Trophoblast cell (in vitro differentiated cells and primary cell): Measurements from ENCODE around the gene ZKSCAN7. TPM values are rescaled to one million over a fixed set of nuclear protein-coding genes. Genes with fewer than 3 reads are reported as not detected.

Source experiments
- DNase-seq, 2 donors: peaks; one replicate each; pipeline ENCODE4 v3.0.0-alpha.2; 2016
- H2AFZ ChIP-seq: 2 replicates; pipeline ENCODE4 v1.6.1; 2013; ENCODE audit warnings: low read length, moderate library complexity, mild to moderate bottlenecking; ENCODE audit not compliant: insufficient read depth, poor library complexity
- H2AK5ac ChIP-seq: 2 replicates; pipeline ENCODE4 v1.6.1; 2013; ENCODE audit warnings: mild to moderate bottlenecking, low read length
- H2BK120ac ChIP-seq: 2 replicates; pipeline ENCODE4 v1.6.1; 2013; ENCODE audit warnings: low read length, mild to moderate bottlenecking, moderate library complexity; ENCODE audit not compliant: insufficient read depth, poor library complexity
- H2BK12ac ChIP-seq: 2 replicates; pipeline ENCODE4 v1.6.1; 2013; ENCODE audit warnings: mild to moderate bottlenecking, low read length, moderate library complexity
- H2BK5ac ChIP-seq: 2 replicates; pipeline ENCODE4 v1.6.1; 2013; ENCODE audit warnings: low read length, low read depth, moderate library complexity, mild to moderate bottlenecking; ENCODE audit not compliant: poor library complexity
- H3K14ac ChIP-seq: 2 replicates; pipeline ENCODE4 v1.6.1; 2013; ENCODE audit warnings: mild to moderate bottlenecking, low read length
- H3K18ac ChIP-seq: 2 replicates; pipeline ENCODE4 v1.6.1; 2013; ENCODE audit warnings: mild to moderate bottlenecking, low read length
- H3K23ac ChIP-seq: 2 replicates; pipeline ENCODE4 v1.6.1; 2013; ENCODE audit warnings: low read length
- H3K27ac ChIP-seq: 2 replicates; pipeline ENCODE4 v1.5.1; 2013; ENCODE audit warnings: low read depth, mild to moderate bottlenecking, inconsistent platforms, low read length, moderate library complexity
- H3K27me3 ChIP-seq: 2 replicates; pipeline ENCODE4 v1.6.1; 2013; ENCODE audit warnings: inconsistent platforms, mild to moderate bottlenecking, low read length, moderate library complexity; ENCODE audit not compliant: insufficient read depth
- H3K36me3 ChIP-seq, 2 experiments: 1 replicate in 1 of 2; 2 replicates in 1 of 2; pipeline ENCODE4 v1.6.1; 2013; ENCODE audit warnings: low read length in 2 of 2, mild to moderate bottlenecking in 2 of 2, moderate library complexity in 1 of 2; ENCODE audit not compliant: insufficient read depth in 2 of 2, control insufficient read depth in 1 of 2
- H3K4ac ChIP-seq: 2 replicates; pipeline ENCODE4 v1.6.1; 2013; ENCODE audit warnings: low read depth, mild to moderate bottlenecking, low read length, moderate library complexity
- H3K4me1 ChIP-seq, 2 experiments: 1 replicate in 1 of 2; 2 replicates in 1 of 2; pipeline ENCODE4 v1.6.1; 2013; ENCODE audit warnings: low read length in 2 of 2, mild to moderate bottlenecking in 2 of 2, moderate library complexity in 1 of 2; ENCODE audit not compliant: insufficient read depth in 2 of 2, control insufficient read depth in 1 of 2
- H3K4me2 ChIP-seq: 2 replicates; pipeline ENCODE4 v1.6.1; 2013; ENCODE audit warnings: inconsistent platforms, mild to moderate bottlenecking, low read length, moderate library complexity
- H3K4me3 ChIP-seq: 2 replicates; pipeline ENCODE4 v1.5.1; 2013; ENCODE audit warnings: mild to moderate bottlenecking, low read depth, low read length, inconsistent platforms
- H3K79me1 ChIP-seq: one replicate; pipeline ENCODE4 v1.6.1; 2013; ENCODE audit warnings: low read length
- H3K79me2 ChIP-seq: 2 replicates; pipeline ENCODE4 v1.6.1; 2013; ENCODE audit warnings: low read length, mild to moderate bottlenecking; ENCODE audit not compliant: control insufficient read depth, insufficient read depth, poor library complexity
- H3K9ac ChIP-seq: 2 replicates; pipeline ENCODE4 v1.6.1; 2013; ENCODE audit warnings: mild to moderate bottlenecking, low read length
- H3K9me3 ChIP-seq: 2 replicates; pipeline ENCODE4 v1.6.1; 2013; ENCODE audit warnings: low read depth, mild to moderate bottlenecking, control low read depth, inconsistent platforms, low read length; ENCODE audit not compliant: insufficient read depth
- H4K12ac ChIP-seq: 2 replicates; pipeline ENCODE4 v1.6.1; 2013; ENCODE audit warnings: low read depth, mild to moderate bottlenecking, low read length, moderate library complexity
- H4K8ac ChIP-seq: 2 replicates; pipeline ENCODE4 v1.6.1; 2013; ENCODE audit warnings: low read depth, mild to moderate bottlenecking, low read length, moderate library complexity
- H4K91ac ChIP-seq: one replicate; pipeline ENCODE4 v1.6.1; 2013; ENCODE audit warnings: low read depth, mild to moderate bottlenecking, low read length, moderate library complexity
- WGBS: extraction: QIAGEN DNeasy Blood & Tissue Kit; methylation state at CpG from one replicate; pipeline ENCODE4 v1.1.7; 2013; ENCODE audit warnings: missing lambda C conversion rate; ENCODE audit not compliant: insufficient read length, insufficient coverage; ENCODE audit errors: extremely low coverage; 5-methylcytosine and 5-hydroxymethylcytosine counted together
- polyA plus RNA-seq: library from polyadenylated mRNA; stranded (reverse); fragments of 200-250 nt; gene quantifications from 2 replicates; pipeline ENCODE4 v1.2.3, GENCODE V29; 2013

The ZKSCAN7 gene
- 3.2 and 3.4 TPM in 2 replicates for polyA plus RNA-seq

DNA sequence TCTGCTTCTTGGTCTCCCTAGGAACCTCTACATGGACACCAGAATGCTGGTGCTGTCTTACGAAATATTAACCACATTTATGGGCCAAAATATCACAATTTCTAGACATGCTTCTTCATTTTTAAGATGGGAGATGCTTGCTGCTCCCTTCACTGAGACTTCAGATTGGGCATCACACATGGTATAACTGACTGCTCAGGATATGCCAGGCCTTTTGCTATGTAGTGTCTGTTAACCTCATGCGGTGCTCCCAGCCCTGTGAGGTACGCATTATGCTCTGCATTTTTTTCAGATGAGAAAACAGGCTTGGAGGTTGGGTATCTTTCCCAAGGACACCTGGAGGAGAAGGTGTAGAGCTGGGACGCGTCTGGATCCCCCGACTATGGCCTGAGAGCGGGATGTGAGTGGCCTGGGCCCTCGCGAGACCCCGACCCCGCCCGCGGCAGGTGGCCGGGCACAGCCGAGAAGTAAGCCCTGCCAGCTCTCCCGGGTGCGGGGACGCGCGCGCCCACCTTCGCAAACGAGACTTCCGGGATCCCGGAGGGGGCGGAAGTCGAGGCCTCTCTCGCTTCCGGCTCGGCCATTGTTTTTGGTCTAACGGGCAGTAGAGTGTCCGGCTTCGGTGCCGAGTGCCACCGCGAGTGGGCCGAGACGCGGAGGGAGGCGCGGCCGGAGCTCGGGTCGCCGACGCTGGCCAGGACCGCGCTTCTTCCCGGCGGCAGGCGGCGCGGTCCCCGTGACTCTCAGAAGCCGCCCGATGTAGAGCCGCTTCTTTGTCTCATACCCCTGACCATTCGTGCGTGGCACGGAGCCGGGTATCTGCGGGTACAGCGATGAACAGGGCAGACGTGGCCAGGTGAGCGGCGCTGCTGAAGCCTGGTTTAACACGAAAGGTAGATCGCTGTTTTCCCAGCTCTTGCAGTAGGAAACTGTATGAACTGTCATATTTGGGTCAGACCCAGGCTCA lies at the start of gene ZKSCAN7:
Gene ZKSCAN7 (plus strand): TSS at position 568 of the 967 bp plus-strand sequence. CDS start 1,855 bp downstream, outside the sequence.
- WGBS, result no CpG with 5 or more reads among the region's 68 CpGs

DNA sequence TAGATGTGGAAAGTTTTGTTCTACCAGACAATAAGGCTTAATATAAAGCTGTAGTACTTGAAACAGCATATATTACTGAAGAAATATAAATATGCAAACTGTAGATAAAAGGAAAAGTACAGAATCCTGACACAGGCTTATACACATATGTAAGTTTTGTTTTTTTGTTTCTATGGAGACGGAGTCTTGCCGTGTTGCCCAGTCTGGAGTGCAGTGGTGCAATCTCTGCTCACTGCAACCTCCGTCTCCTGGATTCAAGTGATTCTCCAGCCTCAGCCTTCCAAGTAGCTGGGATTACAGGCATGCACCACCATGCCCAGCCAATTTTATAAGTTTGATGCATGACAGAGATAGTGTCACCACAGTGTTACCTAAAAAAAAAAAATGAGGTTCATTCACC lies 48.4 kb upstream of the ZKSCAN7 start:
- Histone ChIP-seq H3K14ac (no peak overlapping the region), H2AK5ac (no peak overlapping the region)
- no CpG with 5 or more reads among the region's 3 CpGs for WGBS

More for the DNA sequence above, at the start of gene ZKSCAN7:
- peak within 1 kb of the TSS; percentile 73 for H3K4me2 ChIP-seq
- DNase-seq, result peak in 1 of 2 donors; percentile 13
- peak within 1 kb of the TSS; percentile 97 for H4K8ac ChIP-seq
- H4K12ac ChIP-seq, result peak within 1 kb of the TSS; percentile 85
- peak within 1 kb of the TSS; percentile 32 for H4K91ac ChIP-seq
- H2AFZ ChIP-seq, result peak within 1 kb of the TSS; percentile 86
- H3K4ac ChIP-seq, result peak within 1 kb of the TSS; percentile 44
- peaks cover 4 to 5% of the 10 kb centered on the region in 2 experiments for H3K36me3 ChIP-seq
- no peak within 1 kb of the TSS for H2BK12ac ChIP-seq
- peaks cover 2 to 5% of the 10 kb centered on the region in 2 experiments for H3K4me1 ChIP-seq
- peaks cover 3% of the 10 kb centered on the region for H3K79me2 ChIP-seq
- no peak within 1 kb of the TSS for H3K23ac ChIP-seq
- peaks cover 3% of the 10 kb centered on the region for H3K79me1 ChIP-seq
- peaks cover 1% of the 10 kb centered on the region for H3K9me3 ChIP-seq
- peak within 1 kb of the TSS; percentile 69 for H3K14ac ChIP-seq
- H2BK120ac ChIP-seq, result peak within 1 kb of the TSS; percentile 6
- H2AK5ac ChIP-seq, result no peak within 1 kb of the TSS
- no peak within 1 kb of the TSS for H3K27ac ChIP-seq
- peak within 1 kb of the TSS; percentile 53 for H3K18ac ChIP-seq
- no peak within 1 kb of the TSS for H2BK5ac ChIP-seq
- H3K4me3 ChIP-seq, result peak within 1 kb of the TSS; percentile 89
- peak within 1 kb of the TSS; percentile 82 for H3K9ac ChIP-seq
- H3K27me3 ChIP-seq, result peaks cover 4% of the 10 kb centered on the region

DNA sequence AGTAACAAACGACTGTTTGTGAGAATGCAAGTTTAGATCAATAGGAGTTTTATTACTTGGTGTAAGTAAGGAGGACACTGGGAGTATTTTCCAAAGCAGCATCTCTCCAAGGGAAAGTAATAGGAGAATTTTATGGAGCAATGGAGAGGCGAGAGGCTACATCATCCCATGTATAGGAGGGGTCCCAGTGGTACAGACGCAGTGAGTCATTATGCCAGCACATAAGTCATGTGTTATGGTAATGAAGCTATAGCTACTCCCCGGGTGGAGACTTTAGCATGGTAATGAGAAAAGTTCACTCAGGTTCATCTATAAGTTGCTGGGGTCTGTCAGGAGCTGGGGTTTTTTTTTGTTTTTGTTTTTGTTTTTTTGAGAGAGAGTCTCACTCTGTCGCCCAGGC lies 48.0 kb upstream of the ZKSCAN7 start:
- no peak overlapping the region for H2BK120ac ChIP-seq
- no peaks in the 10 kb centered on the region for H3K27me3 ChIP-seq
- no peak overlapping the region for H3K4me3 ChIP-seq
- H3K4ac ChIP-seq, result no peak overlapping the region
- peaks cover 3 to 7% of the 10 kb centered on the region in 2 experiments for H3K4me1 ChIP-seq
- peaks cover 4% of the 10 kb centered on the region for H3K9me3 ChIP-seq
- no peak overlapping the region for H2AK5ac ChIP-seq
- H2BK5ac ChIP-seq, result no peak overlapping the region
- H3K23ac ChIP-seq, result no peak overlapping the region
- H3K18ac ChIP-seq, result no peak overlapping the region
- no peak overlapping the region for H4K8ac ChIP-seq
- H3K9ac ChIP-seq, result no peak overlapping the region
- peaks cover 4% of the 10 kb centered on the region in 2 experiments for H3K36me3 ChIP-seq
- no CpG with 5 or more reads among the region's 5 CpGs for WGBS
- H3K4me2 ChIP-seq, result no peak overlapping the region
- peak; percentile 33 to 53 for DNase-seq
- H3K27ac ChIP-seq, result no peak overlapping the region
- no peak overlapping the region for H2BK12ac ChIP-seq
- H4K12ac ChIP-seq, result no peak overlapping the region
- H4K91ac ChIP-seq, result no peak overlapping the region
- H3K14ac ChIP-seq, result no peak overlapping the region
- H3K79me2 ChIP-seq, result peaks cover 5% of the 10 kb centered on the region
- peaks cover 5% of the 10 kb centered on the region for H3K79me1 ChIP-seq
- no peak overlapping the region for H2AFZ ChIP-seq

More for the DNA sequence above, 48.4 kb upstream of the ZKSCAN7 start:
- Histone ChIP-seq H3K79me2 (peaks cover 5% of the 10 kb centered on the region), H3K23ac (no peak overlapping the region), H3K27me3 (no peaks in the 10 kb centered on the region), H3K79me1 (peaks cover 5% of the 10 kb centered on the region), H2BK120ac (no peak overlapping the region), H3K4me2 (no peak overlapping the region), H2AFZ (no peak overlapping the region), H3K27ac (no peak overlapping the region), H2BK12ac (no peak overlapping the region), H3K4ac (no peak overlapping the region), H3K9ac (no peak overlapping the region), H3K18ac (no peak overlapping the region), H4K8ac (no peak overlapping the region), H3K36me3 (peaks cover 5 to 8% of the 10 kb centered on the region in 2 experiments), H4K12ac (no peak overlapping the region), H4K91ac (no peak overlapping the region), H2BK5ac (no peak overlapping the region), H3K4me1 (peaks cover 3 to 7% of the 10 kb centered on the region in 2 experiments), H3K9me3 (peaks cover 5% of the 10 kb centered on the region), H3K4me3 (no peak overlapping the region)
- DNase-seq, result peak; percentile 57 to 91

DNA sequence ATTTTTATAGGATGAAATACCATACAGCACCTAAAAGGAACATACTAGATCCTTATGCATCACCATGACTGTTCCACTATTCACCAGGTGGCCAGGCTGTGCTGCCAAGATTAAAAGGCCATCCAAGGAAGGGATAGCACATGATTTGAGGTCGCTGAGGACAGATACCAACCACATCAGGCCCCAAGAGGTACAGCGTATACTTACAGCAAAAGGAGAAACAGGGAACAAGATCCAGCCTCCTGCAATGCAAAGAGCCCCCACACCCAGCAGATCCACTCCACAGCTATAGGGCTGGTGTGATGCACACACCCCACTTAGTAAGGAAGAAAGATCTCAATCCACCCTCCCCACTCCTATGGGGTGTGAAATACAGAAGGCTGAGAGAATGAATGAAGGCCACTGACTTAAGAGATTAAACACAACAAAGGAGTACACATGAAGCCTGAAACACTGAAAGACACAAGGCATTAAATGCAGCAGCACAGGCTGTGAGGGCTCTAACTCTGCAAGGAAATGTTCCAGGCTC lies 45.5 kb upstream of the ZKSCAN7 start:
- Histone ChIP-seq H2BK12ac (no peak overlapping the region), H2BK120ac (peak overlapping the region; percentile 62), H3K4ac (peak overlapping the region; percentile 99), H3K4me3 (no peak overlapping the region), H3K14ac (no peak overlapping the region), H4K8ac (peak overlapping the region; percentile 37), H3K79me2 (peaks cover 5% of the 10 kb centered on the region), H2AFZ (no peak overlapping the region), H3K9me3 (no peaks in the 10 kb centered on the region), H3K4me1 (peaks cover 6 to 9% of the 10 kb centered on the region in 2 experiments), H3K18ac (peak overlapping the region; percentile 52), H3K36me3 (no peaks in the 10 kb centered on the region), H2BK5ac (no peak overlapping the region), H3K4me2 (peak overlapping the region; percentile 80), H3K79me1 (peaks cover 5% of the 10 kb centered on the region), H3K9ac (no peak overlapping the region), H3K23ac (no peak overlapping the region), H3K27ac (no peak overlapping the region), H2AK5ac (peak overlapping the region; percentile 82), H3K27me3 (no peaks in the 10 kb centered on the region), H4K91ac (no peak overlapping the region), H4K12ac (no peak overlapping the region)
- DNase-seq, result no peak
- WGBS, result no CpG with 5 or more reads among the region's 2 CpGs
